ENCODE measurements around the gene FSD1L.
"Not testable (repeated sequence)": the region's sequence is repeated elsewhere in the genome, so short reads cannot be mapped to it uniquely, and the experiment has no call there.

FSD1L gene

GRCh38 chr9:105554042-105554441 is 106.2 kb downstream of the FSD1L start:
- DNase-seq: no peak

- peak; percentile 8 to 87 (median 73) for DNase-seq
These were observed 110.2 kb downstream of the FSD1L start, which contains the start of gene FKTN for GRCh38 chr9:105557804-105558610. TSS of gene FKTN (plus strand) at chr9:105558131. CDS start at chr9:105575033, 16,902 bp downstream.

GRCh38 chr9:105572455-105572854 is 124.6 kb downstream of the FSD1L start:
- DNase-seq: no peak

GRCh38 chr9:105579952-105580351 is 132.1 kb downstream of the FSD1L start:
- DNase-seq: not testable (repeated sequence)

- DNase-seq: not testable (repeated sequence)
These were observed 133.7 kb downstream of the FSD1L start for GRCh38 chr9:105581550-105581949.

- DNase-seq: no peak
These were observed 145.3 kb downstream of the FSD1L start for GRCh38 chr9:105593145-105593544.
